Measurements from ENCODE around the gene CDH18.

CDH18 gene

GRCh38 chr5:19859020-19859419 is 129.0 kb downstream of the CDH18 start:
- TF ChIP-seq CTCF (IDR thresholded peaks at IDR 0.05; ENCODE audit: insufficient read depth, low read length, poor library complexity, severe bottlenecking), result no peak
- no peak for TF ChIP-seq EZH2phosphoT487 (conservative IDR thresholded peaks at IDR 0.05; ENCODE audit: low read length)
- Histone ChIP-seq H3K27me3 (ENCODE audit: low read length) (no peaks in the 10 kb centered on the region), H3K36me3 (ENCODE audit: low read length) (no peaks in the 10 kb centered on the region), H3K9me3 (ENCODE audit: insufficient read depth, low read length) (no peaks in the 10 kb centered on the region), H2AFZ (ENCODE audit: low read depth, low read length, severe bottlenecking) (no peak overlapping the region), H3F3A (ENCODE audit: insufficient read depth) (no peaks in the 10 kb centered on the region), H3K79me2 (ENCODE audit: insufficient read depth, low read length) (no peaks in the 10 kb centered on the region), H3K27ac (ENCODE audit: low read depth, low read length) (no peak overlapping the region), H3K9me2 (replicated peaks; ENCODE audit: insufficient read depth, low read length) (no peaks in the 10 kb centered on the region), H3K4me2 (ENCODE audit: low read depth, low read length, poor library complexity, severe bottlenecking) (no peak overlapping the region), H3K9ac (ENCODE audit: low read length) (no peak overlapping the region), H3K4me3 (ENCODE audit: insufficient read depth, low read length, poor library complexity, severe bottlenecking) (no peak overlapping the region), H4K20me1 (ENCODE audit: low read depth, low read length) (no peaks in the 10 kb centered on the region)

GRCh38 chr5:19855931-19856330 is 132.1 kb downstream of the CDH18 start:
- Histone ChIP-seq H3K4me3 (ENCODE audit: insufficient read depth, low read length, poor library complexity, severe bottlenecking) (no peak overlapping the region), H3K9me3 (ENCODE audit: insufficient read depth, low read length) (no peaks in the 10 kb centered on the region), H3K79me2 (ENCODE audit: insufficient read depth, low read length) (no peaks in the 10 kb centered on the region), H3F3A (ENCODE audit: insufficient read depth) (no peaks in the 10 kb centered on the region), H3K27me3 (ENCODE audit: low read length) (no peaks in the 10 kb centered on the region), H3K9ac (ENCODE audit: low read length) (no peak overlapping the region), H3K27ac (ENCODE audit: low read depth, low read length) (no peak overlapping the region), H2AFZ (ENCODE audit: low read depth, low read length, severe bottlenecking) (no peak overlapping the region), H3K9me2 (replicated peaks; ENCODE audit: insufficient read depth, low read length) (no peaks in the 10 kb centered on the region), H4K20me1 (ENCODE audit: low read depth, low read length) (no peaks in the 10 kb centered on the region), H3K36me3 (ENCODE audit: low read length) (no peaks in the 10 kb centered on the region), H3K4me2 (ENCODE audit: low read depth, low read length, poor library complexity, severe bottlenecking) (no peak overlapping the region)
- TF ChIP-seq CTCF (IDR thresholded peaks at IDR 0.05; ENCODE audit: insufficient read depth, low read length, poor library complexity, severe bottlenecking) (no peak), EZH2phosphoT487 (conservative IDR thresholded peaks at IDR 0.05; ENCODE audit: low read length) (no peak)

- Histone ChIP-seq H3K36me3 (ENCODE audit: low read length) (no peaks in the 10 kb centered on the region), H3K9me2 (replicated peaks; ENCODE audit: insufficient read depth, low read length) (no peaks in the 10 kb centered on the region), H3K27me3 (ENCODE audit: low read length) (no peaks in the 10 kb centered on the region), H4K20me1 (ENCODE audit: low read depth, low read length) (no peaks in the 10 kb centered on the region), H2AFZ (ENCODE audit: low read depth, low read length, severe bottlenecking) (no peak overlapping the region), H3K4me2 (ENCODE audit: low read depth, low read length, poor library complexity, severe bottlenecking) (no peak overlapping the region), H3K9ac (ENCODE audit: low read length) (no peak overlapping the region), H3K79me2 (ENCODE audit: insufficient read depth, low read length) (no peaks in the 10 kb centered on the region), H3K4me3 (ENCODE audit: insufficient read depth, low read length, poor library complexity, severe bottlenecking) (no peak overlapping the region), H3K27ac (ENCODE audit: low read depth, low read length) (no peak overlapping the region), H3F3A (ENCODE audit: insufficient read depth) (no peaks in the 10 kb centered on the region), H3K9me3 (ENCODE audit: insufficient read depth, low read length) (no peaks in the 10 kb centered on the region)
- TF ChIP-seq EZH2phosphoT487 (conservative IDR thresholded peaks at IDR 0.05; ENCODE audit: low read length) (no peak), CTCF (IDR thresholded peaks at IDR 0.05; ENCODE audit: insufficient read depth, low read length, poor library complexity, severe bottlenecking) (no peak)
Measured at GRCh38 chr5:19855453-19855852, 132.5 kb downstream of the CDH18 start.

Measured in SU-DHL-6 (cell line).